GM18498 (cell line): Measurements from ENCODE around the gene GTF2H3.

ENCODE experiments used
- ATAC-seq: cut with Tn5 transposase; IDR thresholded peaks from one replicate; pipeline ENCODE4 v1.9.1; 2021; ENCODE audit warnings: mild to moderate bottlenecking, moderate library complexity; ENCODE audit not compliant: unreplicated experiment

GTF2H3 gene

GRCh38 chr12:123705935-123706334 lies 72.3 kb downstream of the GTF2H3 start:
- ATAC-seq = no peak

- no peak for ATAC-seq
These were observed 73.8 kb downstream of the GTF2H3 start for GRCh38 chr12:123707466-123707865.
